Cardiac fibroblast (primary cell): ENCODE data around the gene TMEM179.

Source experiments
- DNase-seq, 2 donors: peaks; one replicate each; pipeline versions ENCODE4 v3.0.0 to v3.0.0-alpha.2; 2010; ENCODE audit warnings: low read depth in 2 of 2
- H3K4me3 ChIP-seq, 2 donors: replicated peaks in 1 of 2; 1 replicate in 1 of 2; 2 replicates in 1 of 2; pipeline ENCODE4 v1.5.1; 2011; ENCODE audit warnings: low read depth in 2 of 2, low read length in 2 of 2, mild to moderate bottlenecking in 2 of 2, moderate library complexity in 1 of 2
- CTCF ChIP-seq: IDR thresholded peaks from one replicate; pipeline ENCODE4 v1.5.1; 2011; ENCODE audit warnings: low read depth, mild to moderate bottlenecking, low read length, inconsistent platforms

Gene TMEM179

GRCh38 chr14:104549536-104550339 lies 54.8 kb downstream of the TMEM179 start:
- TF ChIP-seq CTCF = no peak
- H3K4me3 ChIP-seq = no peak overlapping the region
- no peak for DNase-seq

GRCh38 chr14:104548802-104549535 lies 55.6 kb downstream of the TMEM179 start:
- no peak for TF ChIP-seq CTCF
- no peak overlapping the region for H3K4me3 ChIP-seq
- no peak for DNase-seq

- DNase-seq = no peak
- H3K4me3 ChIP-seq = no peak overlapping the region
- no peak for TF ChIP-seq CTCF
Measured at GRCh38 chr14:104547998-104548700, 56.4 kb downstream of the TMEM179 start.

- H3K4me3 ChIP-seq = no peak overlapping the region
- no peak for TF ChIP-seq CTCF
- no peak for DNase-seq
Measured at GRCh38 chr14:104547310-104547997, 57.1 kb downstream of the TMEM179 start.

- H3K4me3 ChIP-seq = no peak overlapping the region
- no peak for DNase-seq
- TF ChIP-seq CTCF = no peak
Measured at GRCh38 chr14:104546591-104547309, 57.8 kb downstream of the TMEM179 start.
